ENCODE results near the gene RTF1. TPM values are rescaled to one million over a fixed set of nuclear protein-coding genes. Genes with fewer than 3 reads are reported as not detected.

The RTF1 gene
- total RNA-seq, 1 experiment from 2014 or later, result 49.5 TPM

GRCh38 chr15:41401904-41402267, 15.0 kb upstream of the RTF1 start:
- no peaks in the 10 kb centered on the region for H4K20me1 ChIP-seq (ENCODE audit: control insufficient read depth, insufficient read depth, insufficient read length)
- H2BK5ac ChIP-seq (ENCODE audit: insufficient read length, low read length), result no peak overlapping the region
- H3K27ac ChIP-seq (ENCODE audit: insufficient read length, low read depth, low read length), result peak overlapping the region; percentile 64
- H2BK15ac ChIP-seq (ENCODE audit: low read depth, low read length), result no peak overlapping the region
- H3K9me3 ChIP-seq (ENCODE audit: control insufficient read depth, low read depth, low read length), result no peaks in the 10 kb centered on the region
- H3K14ac ChIP-seq (ENCODE audit: insufficient read depth, low read length), result peak overlapping the region; percentile 58; the same call in 1 of the 2 replicates
- no peak overlapping the region for H4K91ac ChIP-seq (ENCODE audit: insufficient read length, low read depth, low read length)
- H3K27me3 ChIP-seq (ENCODE audit: insufficient read depth, low read length), result no peaks in the 10 kb centered on the region
- no peak overlapping the region for H3K23ac ChIP-seq (ENCODE audit: insufficient read length, low read depth, low read length)
- no peaks in the 10 kb centered on the region for H3K79me1 ChIP-seq (ENCODE audit: insufficient read depth, low read depth, low read length, poor library complexity, severe bottlenecking)
- H3K23me2 ChIP-seq (ENCODE audit: insufficient read length, low read depth, low read length, poor library complexity, severe bottlenecking), result no peaks in the 10 kb centered on the region
- H3K4me3 Mint-ChIP-seq, result peak overlapping the region; percentile 86 to 89
- H3K56ac ChIP-seq (ENCODE audit: insufficient read length, low read depth, low read length), result no peak overlapping the region
- peak overlapping the region; percentile 63 to 87 (median 67); a peak in 2 of 7 replicates for H3K27ac Mint-ChIP-seq
- H2BK12ac ChIP-seq (ENCODE audit: insufficient read length, low read depth, low read length), result no peak overlapping the region
- no CpG with 5 or more reads among the region's 9 CpGs for WGBS (ENCODE audit: extremely low coverage, insufficient read length, low lambda C conversion rate)
- peak overlapping the region; percentile 28 for H3K18ac ChIP-seq (ENCODE audit: insufficient read length, low read depth, low read length)
- H3K27me3 Mint-ChIP-seq (ENCODE audit: low read depth), result no peaks in the 10 kb centered on the region; the same call in 1 of the 2 replicates
- no peak overlapping the region for H3K4ac ChIP-seq (ENCODE audit: low read depth, low read length)
- no peak for TF ChIP-seq CTCF (conservative IDR thresholded peaks at IDR 0.05)
- H3K4me2 ChIP-seq (ENCODE audit: insufficient read depth, insufficient read length, low read length), result peak overlapping the region; percentile 97
- peaks cover 7 to 10% of the 10 kb centered on the region in 2 experiments; a peak in 3 of 4 replicates for H3K4me1 Mint-ChIP-seq
- H3K9me3 Mint-ChIP-seq, result no peaks in the 10 kb centered on the region
- H4K5ac ChIP-seq (ENCODE audit: insufficient read length, low read depth, low read length), result no peak overlapping the region
- no peaks in the 10 kb centered on the region for H3K4me1 ChIP-seq (ENCODE audit: insufficient read depth, low read length)
- H2AFZ ChIP-seq (ENCODE audit: low read length), result peak overlapping the region; percentile 78
- no peaks in the 10 kb centered on the region for H3K36me3 Mint-ChIP-seq (ENCODE audit: insufficient read depth in 1 of 3, low read depth in 3 of 3)
- no peak for DNase-seq
- no peak overlapping the region for H2BK120ac ChIP-seq (ENCODE audit: low read depth, low read length, poor library complexity, severe bottlenecking)
- H3K79me2 ChIP-seq (ENCODE audit: insufficient read depth, low read length), result no peaks in the 10 kb centered on the region
- peak overlapping the region; percentile 83 for H3K9ac ChIP-seq (ENCODE audit: extremely low read depth, insufficient read length, low read length)
- no peak overlapping the region for H4K8ac ChIP-seq (replicated peaks; ENCODE audit: insufficient read length, low read depth, low read length)
- no peak overlapping the region for H2AK5ac ChIP-seq (ENCODE audit: insufficient read length, low read length)
- H3T11ph ChIP-seq (ENCODE audit: low read length), result no peak overlapping the region
- no peak overlapping the region for H2BK20ac ChIP-seq (ENCODE audit: low read depth, low read length, poor library complexity, severe bottlenecking)
